H9 (cell line): ENCODE measurements around the gene ADAT1. TPM values are rescaled to one million over a fixed set of nuclear protein-coding genes. Genes with fewer than 3 reads are reported as not detected.

ENCODE experiments used
- DNase-seq: peaks from one replicate; pipeline ENCODE4 v3.0.0-alpha.2; 2017
- H2AFZ ChIP-seq: one replicate; pipeline ENCODE4 v1.6.1; 2013; ENCODE audit warnings: mild to moderate bottlenecking, low read length, control low read depth, moderate library complexity
- H2AK5ac ChIP-seq: 2 replicates; pipeline ENCODE4 v1.6.1; 2013; ENCODE audit warnings: low read length, control low read depth, mixed read lengths; ENCODE audit not compliant: insufficient read length
- H2BK120ac ChIP-seq: one replicate; pipeline ENCODE4 v1.6.1; 2013; ENCODE audit warnings: low read depth, mild to moderate bottlenecking, low read length, control low read depth, inconsistent platforms; ENCODE audit not compliant: poor library complexity, severe bottlenecking
- H2BK12ac ChIP-seq: 2 replicates; pipeline ENCODE4 v1.6.1; 2013; ENCODE audit warnings: low read length, control low read depth, mixed read lengths, low read depth; ENCODE audit not compliant: insufficient read length
- H2BK15ac ChIP-seq: 2 replicates; pipeline ENCODE4 v1.6.1; 2013; ENCODE audit warnings: low read depth, low read length, control low read depth
- H2BK20ac ChIP-seq: one replicate; pipeline ENCODE4 v1.6.1; 2013; ENCODE audit warnings: low read depth, mild to moderate bottlenecking, low read length, control low read depth, inconsistent platforms; ENCODE audit not compliant: poor library complexity, severe bottlenecking
- H2BK5ac ChIP-seq: 2 replicates; pipeline ENCODE4 v1.6.1; 2013; ENCODE audit warnings: low read length, control low read depth, mixed read lengths; ENCODE audit not compliant: insufficient read length
- H3K14ac ChIP-seq: 2 replicates; pipeline ENCODE4 v1.6.1; 2013; ENCODE audit warnings: low read length, control low read depth; ENCODE audit not compliant: insufficient read depth
- H3K18ac ChIP-seq: 2 replicates; pipeline ENCODE4 v1.6.1; 2013; ENCODE audit warnings: low read depth, mild to moderate bottlenecking, mixed read lengths, low read length, control low read depth; ENCODE audit not compliant: insufficient read length
- H3K23ac ChIP-seq: 2 replicates; pipeline ENCODE4 v1.6.1; 2013; ENCODE audit warnings: low read length, control low read depth, mixed read lengths, low read depth; ENCODE audit not compliant: insufficient read length
- H3K23me2 ChIP-seq: 2 replicates; pipeline ENCODE4 v1.6.1; 2013; ENCODE audit warnings: low read depth, mild to moderate bottlenecking, mixed read lengths, low read length, control low read depth; ENCODE audit not compliant: insufficient read length, poor library complexity, severe bottlenecking
- H3K27ac ChIP-seq: 2 replicates; pipeline ENCODE4 v1.5.1; 2013; ENCODE audit warnings: low read length, control low read depth, mixed read lengths, low read depth; ENCODE audit not compliant: insufficient read length
- H3K27me3 ChIP-seq: 2 replicates; pipeline ENCODE4 v1.6.1; 2013; ENCODE audit warnings: low read length, control low read depth, inconsistent platforms; ENCODE audit not compliant: insufficient read depth
- H3K4ac ChIP-seq: 2 replicates; pipeline ENCODE4 v1.6.1; 2013; ENCODE audit warnings: low read depth, mild to moderate bottlenecking, control low read depth, inconsistent platforms, low read length, moderate library complexity
- H3K4me1 ChIP-seq: 2 replicates; pipeline ENCODE4 v1.6.1; 2013; ENCODE audit warnings: low read length, control low read depth, inconsistent platforms; ENCODE audit not compliant: insufficient read depth
- H3K4me2 ChIP-seq: 2 replicates; pipeline ENCODE4 v1.6.1; 2013; ENCODE audit warnings: low read length, control low read depth, mixed read lengths; ENCODE audit not compliant: insufficient read length, insufficient read depth
- H3K56ac ChIP-seq: 2 replicates; pipeline ENCODE4 v1.6.1; 2013; ENCODE audit warnings: low read depth, mild to moderate bottlenecking, mixed read lengths, low read length, control low read depth; ENCODE audit not compliant: insufficient read length
- H3K79me1 ChIP-seq: 2 replicates; pipeline ENCODE4 v1.6.1; 2013; ENCODE audit warnings: low read depth, mild to moderate bottlenecking, moderate library complexity, low read length, control low read depth, inconsistent platforms; ENCODE audit not compliant: insufficient read depth, poor library complexity, severe bottlenecking
- H3K79me2 ChIP-seq: 2 replicates; pipeline ENCODE4 v1.6.1; 2013; ENCODE audit warnings: low read length, control low read depth, inconsistent platforms; ENCODE audit not compliant: insufficient read depth
- H3K9ac ChIP-seq: 2 replicates; pipeline ENCODE4 v1.6.1; 2013; ENCODE audit warnings: low read length, control low read depth, mixed read lengths; ENCODE audit not compliant: insufficient read length; ENCODE audit errors: extremely low read depth
- H3K9me3 ChIP-seq: one replicate; pipeline ENCODE4 v1.6.1; 2013; ENCODE audit warnings: low read depth, low read length, inconsistent platforms; ENCODE audit not compliant: control insufficient read depth
- H3T11ph ChIP-seq: one replicate; pipeline ENCODE4 v1.6.1; 2013; ENCODE audit warnings: mild to moderate bottlenecking, low read length, control low read depth, inconsistent platforms
- H4K20me1 ChIP-seq: one replicate; pipeline ENCODE4 v1.6.1; 2013; ENCODE audit not compliant: control insufficient read depth, insufficient read length, insufficient read depth
- H4K5ac ChIP-seq: 2 replicates; pipeline ENCODE4 v1.6.1; 2013; ENCODE audit warnings: low read depth, mild to moderate bottlenecking, mixed read lengths, low read length, control low read depth; ENCODE audit not compliant: insufficient read length
- H4K8ac ChIP-seq: replicated peaks from 2 replicates; pipeline ENCODE4 v1.6.1; 2013; ENCODE audit warnings: low read length, control low read depth, mixed read lengths, low read depth; ENCODE audit not compliant: insufficient read length
- H4K91ac ChIP-seq: 2 replicates; pipeline ENCODE4 v1.6.1; 2013; ENCODE audit warnings: low read depth, mild to moderate bottlenecking, moderate library complexity, mixed read lengths, low read length, control low read depth; ENCODE audit not compliant: insufficient read length
- H3K27ac Mint-ChIP-seq, 3 experiments: 2 replicates in 2 of 3; 3 replicates in 1 of 3; pipeline ENCODE4 v1.8.0; 2020 to 2021; ENCODE audit warnings: mixed read lengths in 3 of 3, mild to moderate bottlenecking in 1 of 3, moderate library complexity in 1 of 3
- H3K27me3 Mint-ChIP-seq: 2 replicates; pipeline ENCODE4 v1.8.0; 2021; ENCODE audit warnings: low read depth, mild to moderate bottlenecking, moderate library complexity, mixed read lengths
- H3K36me3 Mint-ChIP-seq, 3 experiments: 2 replicates in 2 of 3; 3 replicates in 1 of 3; pipeline ENCODE4 v1.8.0; 2020 to 2021; ENCODE audit warnings: low read depth in 3 of 3, mixed read lengths in 3 of 3; ENCODE audit not compliant: insufficient read depth in 1 of 3
- H3K4me1 Mint-ChIP-seq, 2 experiments: 2 replicates each; pipeline ENCODE4 v1.8.0; 2020; ENCODE audit warnings: mixed read lengths in 2 of 2
- H3K4me3 Mint-ChIP-seq, 2 experiments: 2 replicates in 1 of 2; 3 replicates in 1 of 2; pipeline ENCODE4 v1.8.0; 2020 to 2021; ENCODE audit warnings: mild to moderate bottlenecking in 2 of 2, mixed read lengths in 2 of 2, moderate library complexity in 1 of 2
- H3K9me3 Mint-ChIP-seq, 2 experiments: 2 replicates in 1 of 2; 3 replicates in 1 of 2; pipeline ENCODE4 v1.8.0; 2020; ENCODE audit warnings: mild to moderate bottlenecking in 2 of 2, mixed read lengths in 2 of 2, moderate library complexity in 1 of 2
- WGBS: extraction: QIAGEN DNeasy Blood & Tissue Kit; methylation state at CpG from one replicate; pipeline ENCODE4 v1.1.7; 2013; ENCODE audit warnings: missing lambda C conversion rate, low lambda C conversion rate, mixed read lengths; ENCODE audit not compliant: insufficient read length; ENCODE audit errors: extremely low coverage; 5-methylcytosine and 5-hydroxymethylcytosine counted together
- total RNA-seq: library from RNA; stranded (reverse); gene quantifications from 2 replicates; pipeline ENCODE4 v1.2.1, GENCODE V29; 2021
- TF ChIP-seq, protein P1 (sequence below): fragments of 200-600 bp; sonication (generic); conservative IDR thresholded peaks from 3 replicates; pipeline ENCODE4 v1.8.0; 2021; ENCODE audit warnings: antibody characterized with exemption, mild to moderate bottlenecking

ADAT1 gene
- total RNA-seq, 1 experiment from 2014 or later = 54.2 TPM

DNA sequence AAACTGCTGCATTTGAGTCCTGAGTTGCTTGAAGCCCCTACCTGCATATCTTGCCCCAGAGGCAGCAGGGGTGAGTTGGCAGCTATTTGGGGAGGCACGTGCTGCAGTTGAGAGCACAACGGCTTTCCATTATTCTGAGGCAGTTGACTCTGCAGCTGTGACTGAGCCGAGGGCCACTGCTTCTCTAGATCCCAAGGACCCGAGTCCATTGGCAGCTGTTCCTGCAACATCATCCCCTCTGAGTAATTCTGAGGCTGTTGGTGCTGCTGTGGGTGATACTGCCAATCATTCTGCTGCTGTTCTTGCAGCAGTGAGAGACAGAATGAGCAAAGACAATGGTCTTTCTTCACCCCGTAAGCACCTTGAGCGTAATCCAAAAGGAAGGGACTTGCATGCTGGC, 37.2 kb upstream of the ADAT1 start:
- H2BK5ac ChIP-seq = no peak overlapping the region
- H2BK120ac ChIP-seq = no peak overlapping the region
- WGBS = no CpG with 5 or more reads among the region's 6 CpGs
- no peak overlapping the region for H3K18ac ChIP-seq
- no peak overlapping the region for H4K91ac ChIP-seq
- no peaks in the 10 kb centered on the region for H3K23me2 ChIP-seq
- Mint-ChIP-seq H3K9me3 (no peaks in the 10 kb centered on the region; a peak in 1 of 5 replicates), H3K36me3 (peaks cover 7 to 31% (median 27%) of the 10 kb centered on the region in 3 experiments; a peak in 6 of 7 replicates), H3K27ac (no peak overlapping the region), H3K4me1 (peaks cover 0 to 2% of the 10 kb centered on the region in 2 experiments; a peak in 1 of 4 replicates), H3K4me3 (no peak overlapping the region), H3K27me3 (no peaks in the 10 kb centered on the region)
- H3K27me3 ChIP-seq = no peaks in the 10 kb centered on the region
- no peaks in the 10 kb centered on the region for H3K4me1 ChIP-seq
- H2AK5ac ChIP-seq = no peak overlapping the region
- no peak overlapping the region for H3K4me2 ChIP-seq
- DNase-seq = no peak
- H3K9ac ChIP-seq = no peak overlapping the region
- H4K8ac ChIP-seq = no peak overlapping the region
- no peak overlapping the region for H2BK20ac ChIP-seq
- no peaks in the 10 kb centered on the region for H3K79me2 ChIP-seq
- no peak overlapping the region for H2AFZ ChIP-seq
- H3K9me3 ChIP-seq = no peaks in the 10 kb centered on the region
- TF ChIP-seq, protein P1, sequence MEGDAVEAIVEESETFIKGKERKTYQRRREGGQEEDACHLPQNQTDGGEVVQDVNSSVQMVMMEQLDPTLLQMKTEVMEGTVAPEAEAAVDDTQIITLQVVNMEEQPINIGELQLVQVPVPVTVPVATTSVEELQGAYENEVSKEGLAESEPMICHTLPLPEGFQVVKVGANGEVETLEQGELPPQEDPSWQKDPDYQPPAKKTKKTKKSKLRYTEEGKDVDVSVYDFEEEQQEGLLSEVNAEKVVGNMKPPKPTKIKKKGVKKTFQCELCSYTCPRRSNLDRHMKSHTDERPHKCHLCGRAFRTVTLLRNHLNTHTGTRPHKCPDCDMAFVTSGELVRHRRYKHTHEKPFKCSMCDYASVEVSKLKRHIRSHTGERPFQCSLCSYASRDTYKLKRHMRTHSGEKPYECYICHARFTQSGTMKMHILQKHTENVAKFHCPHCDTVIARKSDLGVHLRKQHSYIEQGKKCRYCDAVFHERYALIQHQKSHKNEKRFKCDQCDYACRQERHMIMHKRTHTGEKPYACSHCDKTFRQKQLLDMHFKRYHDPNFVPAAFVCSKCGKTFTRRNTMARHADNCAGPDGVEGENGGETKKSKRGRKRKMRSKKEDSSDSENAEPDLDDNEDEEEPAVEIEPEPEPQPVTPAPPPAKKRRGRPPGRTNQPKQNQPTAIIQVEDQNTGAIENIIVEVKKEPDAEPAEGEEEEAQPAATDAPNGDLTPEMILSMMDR = no peak
- H3K27ac ChIP-seq = no peak overlapping the region
- no peak overlapping the region for H3K14ac ChIP-seq
- no peak overlapping the region for H3K56ac ChIP-seq
- no peaks in the 10 kb centered on the region for H3K79me1 ChIP-seq
- H3K4ac ChIP-seq = no peak overlapping the region
- no peak overlapping the region for H2BK15ac ChIP-seq
- H3T11ph ChIP-seq = no peak overlapping the region
- H4K20me1 ChIP-seq = no peaks in the 10 kb centered on the region
- no peak overlapping the region for H4K5ac ChIP-seq
- no peak overlapping the region for H3K23ac ChIP-seq
- no peak overlapping the region for H2BK12ac ChIP-seq
